ENCODE results near the gene GSG1L2.

GSG1L2 gene

DNA sequence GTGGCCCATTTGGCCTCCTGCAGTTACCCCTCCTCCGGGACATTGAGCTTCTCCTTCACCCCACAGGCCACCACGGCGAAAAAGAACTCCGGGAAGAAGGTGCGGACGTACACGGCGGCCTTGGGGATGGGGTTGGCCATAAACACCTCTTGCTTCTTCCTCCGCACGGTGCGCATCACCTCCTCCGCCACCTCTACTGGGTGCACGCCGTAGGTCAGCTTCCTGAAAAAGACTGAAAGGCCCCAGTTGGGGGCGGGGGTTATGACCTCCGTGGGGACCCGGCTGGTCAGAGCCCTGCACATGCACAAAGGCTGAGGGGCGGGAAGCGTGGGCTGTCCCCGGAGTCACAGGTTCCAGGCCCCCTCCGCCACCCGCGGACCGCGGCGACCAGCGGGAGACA, 50.4 kb downstream of the GSG1L2 start:
- no peak for ATAC-seq
- TF ChIP-seq, protein P1, sequence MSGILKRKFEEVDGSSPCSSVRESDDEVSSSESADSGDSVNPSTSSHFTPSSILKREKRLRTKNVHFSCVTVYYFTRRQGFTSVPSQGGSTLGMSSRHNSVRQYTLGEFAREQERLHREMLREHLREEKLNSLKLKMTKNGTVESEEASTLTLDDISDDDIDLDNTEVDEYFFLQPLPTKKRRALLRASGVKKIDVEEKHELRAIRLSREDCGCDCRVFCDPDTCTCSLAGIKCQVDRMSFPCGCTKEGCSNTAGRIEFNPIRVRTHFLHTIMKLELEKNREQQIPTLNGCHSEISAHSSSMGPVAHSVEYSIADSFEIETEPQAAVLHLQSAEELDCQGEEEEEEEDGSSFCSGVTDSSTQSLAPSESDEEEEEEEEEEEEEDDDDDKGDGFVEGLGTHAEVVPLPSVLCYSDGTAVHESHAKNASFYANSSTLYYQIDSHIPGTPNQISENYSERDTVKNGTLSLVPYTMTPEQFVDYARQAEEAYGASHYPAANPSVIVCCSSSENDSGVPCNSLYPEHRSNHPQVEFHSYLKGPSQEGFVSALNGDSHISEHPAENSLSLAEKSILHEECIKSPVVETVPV (CRISPR knock-in tag; IDR thresholded peaks at IDR 0.05): no peak
- TF ChIP-seq TCF4 (CRISPR knock-in tag; IDR thresholded peaks at IDR 0.05; ENCODE audit: borderline replicate concordance): no peak
- TF ChIP-seq BACH2 (CRISPR knock-in tag; IDR thresholded peaks at IDR 0.05; ENCODE audit: borderline replicate concordance): no peak
- TF ChIP-seq, protein P2, sequence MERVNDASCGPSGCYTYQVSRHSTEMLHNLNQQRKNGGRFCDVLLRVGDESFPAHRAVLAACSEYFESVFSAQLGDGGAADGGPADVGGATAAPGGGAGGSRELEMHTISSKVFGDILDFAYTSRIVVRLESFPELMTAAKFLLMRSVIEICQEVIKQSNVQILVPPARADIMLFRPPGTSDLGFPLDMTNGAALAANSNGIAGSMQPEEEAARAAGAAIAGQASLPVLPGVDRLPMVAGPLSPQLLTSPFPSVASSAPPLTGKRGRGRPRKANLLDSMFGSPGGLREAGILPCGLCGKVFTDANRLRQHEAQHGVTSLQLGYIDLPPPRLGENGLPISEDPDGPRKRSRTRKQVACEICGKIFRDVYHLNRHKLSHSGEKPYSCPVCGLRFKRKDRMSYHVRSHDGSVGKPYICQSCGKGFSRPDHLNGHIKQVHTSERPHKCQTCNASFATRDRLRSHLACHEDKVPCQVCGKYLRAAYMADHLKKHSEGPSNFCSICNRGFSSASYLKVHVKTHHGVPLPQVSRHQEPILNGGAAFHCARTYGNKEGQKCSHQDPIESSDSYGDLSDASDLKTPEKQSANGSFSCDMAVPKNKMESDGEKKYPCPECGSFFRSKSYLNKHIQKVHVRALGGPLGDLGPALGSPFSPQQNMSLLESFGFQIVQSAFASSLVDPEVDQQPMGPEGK (CRISPR knock-in tag; IDR thresholded peaks at IDR 0.05; ENCODE audit: borderline replicate concordance): no peak
- TF ChIP-seq PPARA (CRISPR knock-in tag; IDR thresholded peaks at IDR 0.05; ENCODE audit: borderline replicate concordance): no peak
- no peak for TF ChIP-seq TOX (CRISPR knock-in tag; IDR thresholded peaks at IDR 0.05; ENCODE audit: borderline replicate concordance)
- no peak for TF ChIP-seq GLIS3 (CRISPR knock-in tag; IDR thresholded peaks at IDR 0.05)
- TF ChIP-seq OSR1 (CRISPR knock-in tag; IDR thresholded peaks at IDR 0.05): no peak
- no peak for TF ChIP-seq ZNF8 (CRISPR knock-in tag; IDR thresholded peaks at IDR 0.05)
- TF ChIP-seq SNAI2 (CRISPR knock-in tag; IDR thresholded peaks at IDR 0.05): no peak
- TF ChIP-seq ZNF70 (CRISPR knock-in tag; IDR thresholded peaks at IDR 0.05): no peak
- TF ChIP-seq ESRRG (CRISPR knock-in tag; IDR thresholded peaks at IDR 0.05): no peak
- no peak for TF ChIP-seq ISL1 (CRISPR knock-in tag; IDR thresholded peaks at IDR 0.05)
- TF ChIP-seq, protein P3, sequence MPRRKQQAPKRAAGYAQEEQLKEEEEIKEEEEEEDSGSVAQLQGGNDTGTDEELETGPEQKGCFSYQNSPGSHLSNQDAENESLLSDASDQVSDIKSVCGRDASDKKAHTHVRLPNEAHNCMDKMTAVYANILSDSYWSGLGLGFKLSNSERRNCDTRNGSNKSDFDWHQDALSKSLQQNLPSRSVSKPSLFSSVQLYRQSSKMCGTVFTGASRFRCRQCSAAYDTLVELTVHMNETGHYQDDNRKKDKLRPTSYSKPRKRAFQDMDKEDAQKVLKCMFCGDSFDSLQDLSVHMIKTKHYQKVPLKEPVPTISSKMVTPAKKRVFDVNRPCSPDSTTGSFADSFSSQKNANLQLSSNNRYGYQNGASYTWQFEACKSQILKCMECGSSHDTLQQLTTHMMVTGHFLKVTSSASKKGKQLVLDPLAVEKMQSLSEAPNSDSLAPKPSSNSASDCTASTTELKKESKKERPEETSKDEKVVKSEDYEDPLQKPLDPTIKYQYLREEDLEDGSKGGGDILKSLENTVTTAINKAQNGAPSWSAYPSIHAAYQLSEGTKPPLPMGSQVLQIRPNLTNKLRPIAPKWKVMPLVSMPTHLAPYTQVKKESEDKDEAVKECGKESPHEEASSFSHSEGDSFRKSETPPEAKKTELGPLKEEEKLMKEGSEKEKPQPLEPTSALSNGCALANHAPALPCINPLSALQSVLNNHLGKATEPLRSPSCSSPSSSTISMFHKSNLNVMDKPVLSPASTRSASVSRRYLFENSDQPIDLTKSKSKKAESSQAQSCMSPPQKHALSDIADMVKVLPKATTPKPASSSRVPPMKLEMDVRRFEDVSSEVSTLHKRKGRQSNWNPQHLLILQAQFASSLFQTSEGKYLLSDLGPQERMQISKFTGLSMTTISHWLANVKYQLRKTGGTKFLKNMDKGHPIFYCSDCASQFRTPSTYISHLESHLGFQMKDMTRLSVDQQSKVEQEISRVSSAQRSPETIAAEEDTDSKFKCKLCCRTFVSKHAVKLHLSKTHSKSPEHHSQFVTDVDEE (CRISPR knock-in tag; IDR thresholded peaks at IDR 0.05): no peak
- TF ChIP-seq CSDC2 (CRISPR knock-in tag; IDR thresholded peaks at IDR 0.05): no peak

DNA sequence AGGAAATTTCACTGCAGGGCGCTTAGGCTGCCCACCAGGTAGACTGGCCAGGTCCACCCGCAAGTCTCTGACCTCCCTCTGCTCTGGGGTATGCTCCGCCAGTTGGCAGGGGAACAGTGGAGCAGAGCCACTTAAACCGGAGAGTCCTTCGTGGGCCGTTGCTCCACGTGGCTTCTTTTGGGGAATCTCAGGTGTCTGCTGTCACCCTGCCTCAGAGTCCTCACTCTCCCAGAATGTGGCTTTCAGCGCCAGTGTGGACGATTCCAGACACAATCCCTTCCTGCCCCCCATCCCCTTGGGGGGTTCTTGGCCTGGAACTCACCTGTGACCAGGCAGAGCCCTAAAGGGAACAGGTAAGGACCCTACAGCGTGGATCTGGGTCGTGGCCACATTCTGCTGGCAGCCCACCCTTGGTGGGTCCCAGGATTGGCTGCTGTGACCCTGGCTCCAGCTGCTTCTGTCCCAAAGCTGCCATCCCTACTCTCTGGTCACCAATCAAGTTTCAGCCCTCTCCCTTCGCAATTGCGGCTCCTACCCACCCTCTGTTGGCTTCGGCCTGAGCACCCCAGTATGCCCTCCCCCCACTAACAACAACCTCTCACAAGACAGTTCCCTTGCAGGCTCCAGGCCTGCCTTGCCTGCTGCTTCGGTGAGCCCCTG, 52.7 kb downstream of the GSG1L2 start:
- TF ChIP-seq, protein P2 (CRISPR knock-in tag; IDR thresholded peaks at IDR 0.05; ENCODE audit: borderline replicate concordance): no peak
- TF ChIP-seq CSDC2 (CRISPR knock-in tag; IDR thresholded peaks at IDR 0.05): no peak
- no peak for TF ChIP-seq SNAI2 (CRISPR knock-in tag; IDR thresholded peaks at IDR 0.05)
- no peak; the same call in 2 of the 3 replicates for ATAC-seq

DNA sequence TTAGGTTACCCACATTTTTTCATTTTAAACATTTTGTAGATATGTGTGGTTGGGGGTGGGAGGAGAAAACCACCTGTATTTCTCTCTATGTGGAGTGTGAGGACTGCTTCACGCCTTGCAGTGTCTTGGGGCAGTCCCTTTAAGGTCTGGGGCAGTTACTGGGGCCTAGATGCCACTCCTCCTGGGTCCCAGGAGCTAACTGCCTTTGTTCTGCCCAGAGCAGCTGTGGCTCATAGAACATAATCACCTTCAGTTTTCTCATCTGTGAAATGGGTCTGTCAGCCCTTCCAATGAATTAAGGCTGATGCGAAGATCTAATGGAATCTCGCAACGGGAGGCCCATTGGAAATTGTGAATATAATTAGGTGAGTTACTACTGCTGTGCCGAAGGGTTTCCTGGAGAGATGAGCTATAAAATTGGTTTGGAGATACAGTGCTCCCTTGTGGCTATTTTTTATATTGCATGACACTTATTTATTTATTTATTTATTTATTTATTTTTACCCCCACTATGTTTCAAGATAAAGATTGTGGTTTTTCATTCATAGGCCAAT, 53.4 kb downstream of the GSG1L2 start:
- peak; percentile 52; the same call in 2 of the 3 replicates for ATAC-seq
- TF ChIP-seq BACH2 (CRISPR knock-in tag; IDR thresholded peaks at IDR 0.05; ENCODE audit: borderline replicate concordance) (no peak), SNAI2 (CRISPR knock-in tag; IDR thresholded peaks at IDR 0.05) (no peak), TCF4 (CRISPR knock-in tag; IDR thresholded peaks at IDR 0.05; ENCODE audit: borderline replicate concordance) (no peak), ZFP30 (CRISPR knock-in tag; IDR thresholded peaks at IDR 0.05) (no peak), TOX (CRISPR knock-in tag; IDR thresholded peaks at IDR 0.05; ENCODE audit: borderline replicate concordance) (no peak), PPARA (CRISPR knock-in tag; IDR thresholded peaks at IDR 0.05; ENCODE audit: borderline replicate concordance) (no peak), OSR1 (CRISPR knock-in tag; IDR thresholded peaks at IDR 0.05) (no peak), ZC3H10 (CRISPR knock-in tag; IDR thresholded peaks at IDR 0.05) (no peak), ZNF8 (CRISPR knock-in tag; IDR thresholded peaks at IDR 0.05) (no peak), ARNTL (CRISPR knock-in tag; IDR thresholded peaks at IDR 0.05; ENCODE audit: borderline replicate concordance, low read depth) (no peak)
- TF ChIP-seq, protein P1 (CRISPR knock-in tag; IDR thresholded peaks at IDR 0.05): no peak
- TF ChIP-seq, protein P4, sequence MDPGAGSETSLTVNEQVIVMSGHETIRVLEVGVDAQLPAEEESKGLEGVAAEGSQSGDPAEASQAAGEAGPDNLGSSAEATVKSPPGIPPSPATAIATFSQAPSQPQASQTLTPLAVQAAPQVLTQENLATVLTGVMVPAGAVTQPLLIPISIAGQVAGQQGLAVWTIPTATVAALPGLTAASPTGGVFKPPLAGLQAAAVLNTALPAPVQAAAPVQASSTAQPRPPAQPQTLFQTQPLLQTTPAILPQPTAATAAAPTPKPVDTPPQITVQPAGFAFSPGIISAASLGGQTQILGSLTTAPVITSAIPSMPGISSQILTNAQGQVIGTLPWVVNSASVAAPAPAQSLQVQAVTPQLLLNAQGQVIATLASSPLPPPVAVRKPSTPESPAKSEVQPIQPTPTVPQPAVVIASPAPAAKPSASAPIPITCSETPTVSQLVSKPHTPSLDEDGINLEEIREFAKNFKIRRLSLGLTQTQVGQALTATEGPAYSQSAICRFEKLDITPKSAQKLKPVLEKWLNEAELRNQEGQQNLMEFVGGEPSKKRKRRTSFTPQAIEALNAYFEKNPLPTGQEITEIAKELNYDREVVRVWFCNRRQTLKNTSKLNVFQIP (CRISPR knock-in tag; IDR thresholded peaks at IDR 0.05; ENCODE audit: borderline replicate concordance, low read depth): no peak
- TF ChIP-seq, protein P2 (CRISPR knock-in tag; IDR thresholded peaks at IDR 0.05; ENCODE audit: borderline replicate concordance): no peak
- TF ChIP-seq, protein P5, sequence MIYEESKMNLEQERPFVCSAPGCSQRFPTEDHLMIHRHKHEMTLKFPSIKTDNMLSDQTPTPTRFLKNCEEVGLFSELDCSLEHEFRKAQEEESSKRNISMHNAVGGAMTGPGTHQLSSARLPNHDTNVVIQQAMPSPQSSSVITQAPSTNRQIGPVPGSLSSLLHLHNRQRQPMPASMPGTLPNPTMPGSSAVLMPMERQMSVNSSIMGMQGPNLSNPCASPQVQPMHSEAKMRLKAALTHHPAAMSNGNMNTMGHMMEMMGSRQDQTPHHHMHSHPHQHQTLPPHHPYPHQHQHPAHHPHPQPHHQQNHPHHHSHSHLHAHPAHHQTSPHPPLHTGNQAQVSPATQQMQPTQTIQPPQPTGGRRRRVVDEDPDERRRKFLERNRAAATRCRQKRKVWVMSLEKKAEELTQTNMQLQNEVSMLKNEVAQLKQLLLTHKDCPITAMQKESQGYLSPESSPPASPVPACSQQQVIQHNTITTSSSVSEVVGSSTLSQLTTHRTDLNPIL (CRISPR knock-in tag; IDR thresholded peaks at IDR 0.05; ENCODE audit: low read depth): no peak

All from SK-N-SH treated with all-trans-retinoic acid at 6 μM for 48 hours (cell line).